Progenitor cell of endocrine pancreas (in vitro differentiated cells): ENCODE data around the gene PTPRC. TPM values are rescaled to one million over a fixed set of nuclear protein-coding genes. Genes with fewer than 3 reads are reported as not detected.

Experiments used
- DNase-seq: peaks from one replicate; pipeline ENCODE4 v3.0.0; 2021; ENCODE audit warnings: low spot score; ENCODE audit not compliant: unreplicated experiment
- H3K27ac Mint-ChIP-seq: 2 replicates; pipeline ENCODE4 v1.8.0; 2021; ENCODE audit warnings: mild to moderate bottlenecking, moderate library complexity, mixed read lengths
- H3K27me3 Mint-ChIP-seq: 2 replicates; pipeline ENCODE4 v1.8.0; 2021; ENCODE audit warnings: mixed read lengths
- H3K36me3 Mint-ChIP-seq: 2 replicates; pipeline ENCODE4 v1.8.0; 2022; ENCODE audit warnings: mixed read lengths; ENCODE audit not compliant: insufficient read depth
- H3K4me1 Mint-ChIP-seq: 2 replicates; pipeline ENCODE4 v1.8.0; 2021; ENCODE audit warnings: low read depth, mixed read lengths
- H3K4me3 Mint-ChIP-seq: 2 replicates; pipeline ENCODE4 v1.8.0; 2021; ENCODE audit warnings: low read depth, mild to moderate bottlenecking, moderate library complexity, mixed read lengths
- H3K9me3 Mint-ChIP-seq: 2 replicates; pipeline ENCODE4 v1.8.0; 2021; ENCODE audit warnings: low read depth, mixed read lengths
- total RNA-seq: library from RNA; stranded (reverse); gene quantifications from 2 replicates; pipeline ENCODE4 v1.2.1, GENCODE V29; 2021
- TF ChIP-seq, protein P1 (sequence below): fragments of 200-600 bp; sonication (generic); IDR thresholded peaks from one replicate; pipeline ENCODE4 v1.5.0; 2021; ENCODE audit warnings: antibody characterized with exemption, mild to moderate bottlenecking; ENCODE audit not compliant: unreplicated experiment

Gene PTPRC
- total RNA-seq, 1 donor from 2014 or later = not detected

DNA sequence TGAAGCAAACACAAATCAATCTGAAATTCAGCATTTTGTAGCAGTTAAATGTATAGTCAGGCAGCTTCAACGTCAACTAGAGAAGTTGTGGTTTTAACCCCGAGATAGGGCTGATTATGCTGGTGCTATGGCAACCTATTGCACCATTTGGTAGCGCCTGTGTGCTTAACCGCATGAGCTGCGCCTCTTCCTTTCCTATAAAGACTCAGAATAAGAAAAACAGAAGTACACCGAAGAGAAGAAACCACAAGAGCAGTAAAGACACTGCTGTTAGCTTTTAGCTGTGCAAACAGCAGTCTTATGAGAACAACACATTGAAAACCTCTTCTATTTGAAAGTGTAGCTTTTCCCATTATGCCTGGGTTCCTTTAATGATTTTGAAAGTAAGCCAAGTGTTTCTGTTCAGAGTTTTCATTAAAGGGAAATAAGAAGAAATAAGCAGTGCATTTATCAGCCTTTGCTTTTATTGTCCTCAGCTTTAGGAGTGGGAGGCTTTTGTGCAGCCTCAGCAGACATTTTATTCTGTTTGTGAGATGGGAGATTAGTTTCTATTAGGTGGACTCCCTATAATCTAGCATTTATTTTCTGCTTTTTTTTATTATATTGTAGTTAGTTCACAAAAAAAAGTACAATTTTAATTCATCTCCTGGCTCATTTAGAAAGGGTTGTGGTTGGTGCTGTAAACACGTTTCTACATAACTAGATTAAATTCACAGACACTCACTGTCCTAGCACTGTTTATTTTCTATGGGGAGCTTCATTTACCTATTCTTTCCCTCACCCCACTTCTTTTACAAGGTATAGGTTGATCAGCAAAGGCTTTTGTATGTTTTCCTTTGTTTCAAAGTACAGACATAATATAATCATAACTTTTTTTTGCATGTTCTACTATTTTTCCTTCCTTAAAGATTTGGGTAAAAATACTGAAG lies 43.3 kb downstream of the PTPRC start:
- H3K27ac Mint-ChIP-seq = no peak overlapping the region
- no peaks in the 10 kb centered on the region for H3K36me3 Mint-ChIP-seq
- H3K4me1 Mint-ChIP-seq = peaks cover 9% of the 10 kb centered on the region

DNA sequence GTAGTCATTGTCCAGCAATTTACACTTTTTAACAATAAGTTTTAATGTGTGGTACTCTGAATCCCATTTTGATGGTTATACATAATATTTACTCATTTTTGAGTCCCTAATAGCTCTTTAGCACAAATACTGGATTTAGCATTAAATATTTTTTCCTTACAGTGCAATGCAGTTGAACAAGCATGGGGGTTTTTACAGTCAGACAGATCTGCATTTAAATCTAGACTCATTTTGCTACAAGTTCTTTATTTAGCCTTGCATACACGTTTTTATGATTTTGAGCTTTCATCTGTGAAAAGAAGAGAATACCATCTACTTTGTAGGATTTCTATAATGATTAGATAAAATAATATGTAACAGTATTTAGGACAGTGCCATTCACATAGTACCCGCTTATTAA lies 44.0 kb downstream of the PTPRC start:
- Mint-ChIP-seq H3K36me3 (no peaks in the 10 kb centered on the region), H3K27me3 (no peaks in the 10 kb centered on the region), H3K27ac (no peak overlapping the region), H3K4me1 (peaks cover 9% of the 10 kb centered on the region), H3K4me3 (no peak overlapping the region), H3K9me3 (no peaks in the 10 kb centered on the region)
- TF ChIP-seq, protein P1, sequence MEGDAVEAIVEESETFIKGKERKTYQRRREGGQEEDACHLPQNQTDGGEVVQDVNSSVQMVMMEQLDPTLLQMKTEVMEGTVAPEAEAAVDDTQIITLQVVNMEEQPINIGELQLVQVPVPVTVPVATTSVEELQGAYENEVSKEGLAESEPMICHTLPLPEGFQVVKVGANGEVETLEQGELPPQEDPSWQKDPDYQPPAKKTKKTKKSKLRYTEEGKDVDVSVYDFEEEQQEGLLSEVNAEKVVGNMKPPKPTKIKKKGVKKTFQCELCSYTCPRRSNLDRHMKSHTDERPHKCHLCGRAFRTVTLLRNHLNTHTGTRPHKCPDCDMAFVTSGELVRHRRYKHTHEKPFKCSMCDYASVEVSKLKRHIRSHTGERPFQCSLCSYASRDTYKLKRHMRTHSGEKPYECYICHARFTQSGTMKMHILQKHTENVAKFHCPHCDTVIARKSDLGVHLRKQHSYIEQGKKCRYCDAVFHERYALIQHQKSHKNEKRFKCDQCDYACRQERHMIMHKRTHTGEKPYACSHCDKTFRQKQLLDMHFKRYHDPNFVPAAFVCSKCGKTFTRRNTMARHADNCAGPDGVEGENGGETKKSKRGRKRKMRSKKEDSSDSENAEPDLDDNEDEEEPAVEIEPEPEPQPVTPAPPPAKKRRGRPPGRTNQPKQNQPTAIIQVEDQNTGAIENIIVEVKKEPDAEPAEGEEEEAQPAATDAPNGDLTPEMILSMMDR = no peak
- no peak for DNase-seq

More for the DNA sequence above, 43.3 kb downstream of the PTPRC start:
- H3K9me3 Mint-ChIP-seq = no peaks in the 10 kb centered on the region
- TF ChIP-seq, protein P1 = no peak
- no peak for DNase-seq
- H3K4me3 Mint-ChIP-seq = peak overlapping the region; percentile 41
- no peaks in the 10 kb centered on the region for H3K27me3 Mint-ChIP-seq

DNA sequence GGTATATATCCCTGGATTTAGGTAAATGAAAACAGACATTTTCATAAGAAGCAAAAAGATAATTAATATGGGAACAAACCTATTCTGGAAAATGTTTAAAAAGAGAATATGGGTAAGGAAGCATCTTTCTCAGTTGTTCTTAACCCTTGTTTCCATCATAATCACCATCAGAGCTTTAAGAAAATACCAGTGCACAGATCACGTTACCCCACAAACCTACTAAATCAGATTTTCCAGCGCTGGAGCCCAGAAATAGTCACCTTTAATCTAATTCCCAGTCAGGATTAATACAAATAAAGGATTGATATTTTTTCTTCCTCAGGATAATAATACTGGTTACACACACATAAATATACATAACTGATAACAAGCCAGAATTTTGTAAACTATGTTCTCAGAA lies 44.6 kb downstream of the PTPRC start:
- H3K36me3 Mint-ChIP-seq = no peaks in the 10 kb centered on the region
- no peaks in the 10 kb centered on the region for H3K27me3 Mint-ChIP-seq
- TF ChIP-seq, protein P1 = no peak
- no peak overlapping the region for H3K4me3 Mint-ChIP-seq
- H3K9me3 Mint-ChIP-seq = no peaks in the 10 kb centered on the region
- no peak for DNase-seq
- peaks cover 9% of the 10 kb centered on the region for H3K4me1 Mint-ChIP-seq
- no peak overlapping the region for H3K27ac Mint-ChIP-seq

DNA sequence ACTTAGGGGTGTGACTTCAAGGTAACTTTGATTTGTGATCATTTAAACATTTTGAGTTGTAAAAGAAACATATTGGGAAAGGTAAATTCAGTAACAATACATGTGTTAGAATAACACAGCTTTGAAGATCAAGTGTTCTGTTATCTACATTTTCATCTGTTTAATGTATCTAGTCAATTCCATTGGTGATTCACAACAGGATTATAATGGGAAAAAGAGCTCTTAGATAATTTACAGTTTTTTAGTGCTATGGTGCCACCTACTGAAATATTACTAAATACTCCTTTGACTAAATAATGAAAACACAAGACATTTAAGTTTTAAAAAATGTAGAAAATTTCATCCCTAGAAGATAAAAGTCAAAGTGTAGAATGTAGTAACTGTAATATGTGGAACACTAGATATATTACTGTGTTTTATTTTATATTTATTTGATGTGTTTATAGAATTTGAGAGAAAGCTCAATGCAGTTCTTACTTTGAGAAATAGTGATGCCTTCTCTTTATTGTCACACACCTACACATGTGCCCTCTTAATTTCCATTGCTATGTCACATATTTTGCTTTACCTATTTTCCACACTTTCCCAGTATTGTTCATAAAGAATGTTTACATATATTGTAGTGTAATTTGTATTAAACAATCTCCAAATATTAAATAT lies 47.4 kb downstream of the PTPRC start:
- no peak overlapping the region for H3K27ac Mint-ChIP-seq
- H3K4me3 Mint-ChIP-seq = no peak overlapping the region
- DNase-seq = no peak
- H3K9me3 Mint-ChIP-seq = no peaks in the 10 kb centered on the region
- TF ChIP-seq, protein P1 = peak; percentile 44
- H3K4me1 Mint-ChIP-seq = peaks cover 9% of the 10 kb centered on the region
- H3K27me3 Mint-ChIP-seq = no peaks in the 10 kb centered on the region
- no peaks in the 10 kb centered on the region for H3K36me3 Mint-ChIP-seq

DNA sequence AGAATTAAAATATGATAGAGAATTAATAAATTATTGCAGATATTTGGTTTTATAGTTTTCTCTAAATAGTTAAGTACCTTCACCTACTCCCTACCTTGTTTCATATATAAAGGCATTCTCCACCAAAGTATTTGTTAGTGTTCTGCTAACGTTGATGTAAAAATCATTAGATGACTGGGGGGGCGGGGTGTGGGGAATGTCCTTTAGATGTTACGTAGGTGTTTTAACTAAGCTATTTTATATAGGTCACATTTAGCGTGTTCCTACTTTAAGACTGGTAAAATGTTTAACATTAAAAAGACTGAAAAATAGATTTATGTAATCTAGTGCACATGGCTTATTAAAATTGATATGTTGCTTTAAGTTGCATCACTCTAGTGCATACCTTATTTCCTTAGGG lies 48.6 kb downstream of the PTPRC start:
- no peak overlapping the region for H3K27ac Mint-ChIP-seq
- H3K27me3 Mint-ChIP-seq = no peaks in the 10 kb centered on the region
- no peaks in the 10 kb centered on the region for H3K9me3 Mint-ChIP-seq
- TF ChIP-seq, protein P1 = no peak
- no peaks in the 10 kb centered on the region for H3K4me1 Mint-ChIP-seq
- no peaks in the 10 kb centered on the region for H3K36me3 Mint-ChIP-seq
- DNase-seq = no peak
- H3K4me3 Mint-ChIP-seq = no peak overlapping the region
